ENCODE data around the gene COPS6. TPM values are rescaled to one million over a fixed set of nuclear protein-coding genes. Genes with fewer than 3 reads are reported as not detected.

COPS6 gene
- 10 to 100 TPM; 28.7 to 30.8 TPM for total RNA-seq
- 10 to 100 TPM; 62.7 to 63.2 TPM for polyA plus RNA-seq

GRCh38 chr7:100088621-100089457, at the start of gene COPS6:
Gene COPS6, plus strand, starts transcription at chr7:100088969. Its CDS starts 22 bp downstream, at chr7:100088991.
- H3K4me1 ChIP-seq (ENCODE audit: control insufficient read depth in 4 of 4, insufficient read depth in 4 of 4, low read length in 3 of 4), result peaks cover 9 to 22% (median 13%) of the 10 kb centered on the region in 4 donors
- peak within 1 kb of the TSS; percentile 82 to 94 for H3K27ac ChIP-seq (ENCODE audit: low read depth in 1 of 2, low read length in 2 of 2)
- DNase-seq (ENCODE audit: low spot score), result peak; percentile 93
- H3K9me3 ChIP-seq (ENCODE audit: control insufficient read depth in 4 of 4, low read length in 3 of 4), result no peaks in the 10 kb centered on the region
- H3K27me3 ChIP-seq (ENCODE audit: control insufficient read depth in 4 of 4, insufficient read depth in 4 of 4, low read length in 3 of 4), result no peaks in the 10 kb centered on the region
- no peak for TF ChIP-seq HNF4A (conservative IDR thresholded peaks at IDR 0.05)
- TF ChIP-seq YY1 (IDR thresholded peaks at IDR 0.05), result peak; percentile 96
- TF ChIP-seq REST (IDR thresholded peaks at IDR 0.05), result no peak
- TF ChIP-seq ATF3 (IDR thresholded peaks at IDR 0.05), result no peak
- TF ChIP-seq NR2F2 (IDR thresholded peaks at IDR 0.05), result no peak
- peak; percentile 66 for TF ChIP-seq SP1 (IDR thresholded peaks at IDR 0.05)
- TF ChIP-seq GABPA (IDR thresholded peaks at IDR 0.05 in 1 of 2, conservative IDR thresholded peaks at IDR 0.05 in 1 of 2), result peak in 1 of 2 donors; percentile 72
- peak within 1 kb of the TSS; percentile 75 to 80 for H3K9ac ChIP-seq (ENCODE audit: low read depth in 1 of 2, low read length in 2 of 2)
- peak within 1 kb of the TSS; percentile 80 to 94 (median 91) for H3K4me3 ChIP-seq (ENCODE audit: low read depth in 1 of 3, low read length in 3 of 3)
- peaks cover 13 to 36% (median 23%) of the 10 kb centered on the region in 4 donors for H3K36me3 ChIP-seq (ENCODE audit: control insufficient read depth in 4 of 4, insufficient read depth in 3 of 4, low read depth in 1 of 4, low read length in 3 of 4)
- under 1% methylated on average over 68 of the region's 68 CpGs for WGBS

- Histone ChIP-seq H3K27me3 (ENCODE audit: control insufficient read depth in 4 of 4, insufficient read depth in 4 of 4, low read length in 3 of 4) (no peaks in the 10 kb centered on the region), H3K4me1 (ENCODE audit: control insufficient read depth in 4 of 4, insufficient read depth in 4 of 4, low read length in 3 of 4) (peaks cover 11 to 69% (median 59%) of the 10 kb centered on the region in 4 donors), H3K9ac (ENCODE audit: low read depth in 1 of 2, low read length in 2 of 2) (no peak overlapping the region), H3K4me3 (ENCODE audit: low read depth in 1 of 3, low read length in 3 of 3) (no peak overlapping the region), H3K36me3 (ENCODE audit: control insufficient read depth in 4 of 4, insufficient read depth in 3 of 4, low read depth in 1 of 4, low read length in 3 of 4) (peaks cover 0 to 3% (median under 1%) of the 10 kb centered on the region in 4 donors), H3K27ac (ENCODE audit: low read depth in 1 of 2, low read length in 2 of 2) (peak overlapping the region; percentile 39 to 49), H3K9me3 (ENCODE audit: control insufficient read depth in 4 of 4, low read length in 3 of 4) (no peaks in the 10 kb centered on the region)
- TF ChIP-seq HNF4A (conservative IDR thresholded peaks at IDR 0.05) (no peak), REST (IDR thresholded peaks at IDR 0.05) (no peak), ATF3 (IDR thresholded peaks at IDR 0.05) (no peak), EGR1 (IDR thresholded peaks at IDR 0.05; ENCODE audit: low read depth in 2 of 2) (no peak), JUND (IDR thresholded peaks at IDR 0.05) (no peak), TAF1 (conservative IDR thresholded peaks at IDR 0.05) (no peak), NR2F2 (IDR thresholded peaks at IDR 0.05) (no peak), RAD21 (IDR thresholded peaks at IDR 0.05) (no peak), FOXA1 (IDR thresholded peaks at IDR 0.05) (no peak), RXRA (IDR thresholded peaks at IDR 0.05) (no peak), MAX (IDR thresholded peaks at IDR 0.05) (no peak), FOXA2 (IDR thresholded peaks at IDR 0.05) (no peak)
- WGBS, result 61% methylated on average over 7 of the region's 7 CpGs
- DNase-seq (ENCODE audit: low spot score), result no peak
These were observed 48.2 kb upstream of the COPS6 start for GRCh38 chr7:100040575-100040974.
